ENCODE results near the gene RPS6KL1.
"Not testable (repeated sequence)": the region's sequence is repeated elsewhere in the genome, so short reads cannot be mapped to it uniquely, and the experiment has no call there.

Gene RPS6KL1

GRCh38 chr14:74936151-74936550, 13.1 kb upstream of the RPS6KL1 start:
- no peak for DNase-seq (ENCODE audit: extremely low read depth in 1 of 2, low read depth in 1 of 2)

DNA sequence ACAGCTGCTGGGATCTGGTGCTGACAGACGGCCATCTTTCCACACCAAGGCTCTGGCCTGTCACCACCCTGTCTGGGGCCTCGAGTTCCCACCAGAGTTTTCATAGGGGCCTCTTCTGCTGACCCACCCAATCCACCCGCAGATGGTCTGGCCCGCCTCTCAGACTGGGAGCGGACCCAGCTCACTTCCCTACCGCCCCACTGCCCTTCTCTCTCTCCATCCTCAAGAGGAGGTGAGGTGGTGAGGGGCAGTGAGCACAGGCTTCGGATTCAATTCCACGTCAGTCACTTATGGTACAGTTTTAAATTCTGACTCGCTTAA, 12.3 kb upstream of the RPS6KL1 start:
- DNase-seq (ENCODE audit: extremely low read depth in 1 of 2, low read depth in 1 of 2): no peak

DNA sequence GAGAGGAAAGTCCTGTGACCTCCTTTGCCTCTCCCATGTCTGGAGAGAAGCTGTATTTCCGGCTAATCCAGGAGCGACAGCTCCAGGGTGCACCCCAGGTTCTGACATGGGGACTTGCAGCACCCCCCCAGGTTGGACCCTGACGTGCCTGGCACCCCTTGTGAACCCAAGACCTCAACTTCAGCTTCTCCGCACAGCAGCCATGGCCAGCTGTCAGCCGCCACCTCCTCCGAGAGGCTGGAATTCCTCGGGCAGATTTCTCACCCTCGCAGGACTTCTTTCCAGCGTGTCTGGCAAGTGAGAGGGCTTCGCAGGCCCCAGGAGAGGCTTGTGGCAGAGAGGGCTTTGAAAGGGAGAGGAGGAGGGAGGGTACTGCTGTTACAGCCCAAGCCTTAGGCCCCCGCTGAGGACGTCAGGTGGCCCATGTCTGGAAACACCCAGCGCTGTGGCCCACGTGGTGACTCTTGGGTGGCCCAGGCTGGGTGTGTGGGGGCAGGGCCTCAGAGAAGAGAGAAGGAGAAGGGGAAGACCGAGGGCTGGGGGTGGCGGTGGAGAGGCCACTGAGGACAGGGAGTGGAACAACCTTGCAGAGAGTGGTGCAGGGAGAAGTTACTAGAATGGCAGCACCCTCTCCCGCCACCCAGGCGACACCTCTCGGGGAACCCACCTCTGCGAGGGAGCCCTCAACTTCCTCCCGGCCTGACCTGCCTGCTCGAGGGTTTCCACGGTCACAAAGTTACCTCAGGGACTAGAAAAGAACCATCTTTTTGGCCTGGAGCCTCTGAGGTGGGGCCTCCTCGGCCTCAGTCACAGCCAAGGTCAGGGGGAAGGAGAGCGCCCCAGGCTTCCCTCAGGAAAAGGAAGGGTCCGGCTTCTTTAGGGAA, 11.7 kb upstream of the RPS6KL1 start:
- no peak for DNase-seq (ENCODE audit: extremely low read depth in 1 of 2, low read depth in 1 of 2)

DNA sequence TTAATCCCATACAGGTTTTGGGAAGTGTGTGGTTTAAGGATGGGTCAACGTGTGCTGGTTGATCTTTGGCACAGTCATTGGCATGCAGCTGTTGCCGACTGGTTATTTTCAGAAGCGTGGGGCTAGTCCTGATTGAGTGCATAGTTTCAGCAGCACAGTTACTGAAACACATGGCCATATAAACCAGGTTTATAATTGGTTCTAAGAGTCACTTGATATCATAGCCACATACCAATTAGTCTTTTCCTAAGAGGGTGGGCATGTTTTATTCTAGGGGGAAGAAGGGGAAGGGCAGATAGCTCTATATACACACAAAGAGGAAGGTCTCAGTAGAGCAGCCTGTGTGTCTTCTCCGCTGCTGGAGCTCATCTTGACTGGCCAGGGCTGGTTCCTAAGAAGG, 11.0 kb upstream of the RPS6KL1 start:
- DNase-seq (ENCODE audit: extremely low read depth in 1 of 2, low read depth in 1 of 2): no peak

GRCh38 chr14:74932936-74933335, 9.9 kb upstream of the RPS6KL1 start:
- not testable (repeated sequence) for DNase-seq (ENCODE audit: extremely low read depth in 1 of 2, low read depth in 1 of 2)

DNA sequence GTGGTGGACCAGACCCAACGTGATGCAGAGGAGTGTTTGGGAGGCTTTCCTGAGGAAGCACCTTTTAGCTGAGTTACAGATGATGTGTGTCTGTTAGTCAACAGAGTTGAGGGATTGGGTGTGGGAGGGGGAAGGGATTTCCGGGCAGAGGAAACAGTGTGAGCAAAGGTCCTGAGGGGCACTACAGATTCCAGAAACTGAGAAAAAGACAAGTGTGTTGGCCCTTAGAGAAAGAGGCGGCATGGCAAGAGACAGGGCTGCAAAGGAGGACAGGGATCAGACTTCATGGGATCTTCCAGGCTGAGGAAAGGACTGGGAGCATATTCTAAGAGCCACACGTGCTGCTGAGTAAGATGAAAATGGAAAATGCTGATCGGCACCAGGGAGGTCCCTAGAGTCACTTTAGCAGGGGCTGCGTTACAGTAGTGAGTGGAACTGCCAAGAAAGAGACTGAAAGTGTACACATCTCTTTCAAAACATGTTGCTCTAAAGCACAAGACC, 9.4 kb upstream of the RPS6KL1 start:
- DNase-seq (ENCODE audit: extremely low read depth in 1 of 2, low read depth in 1 of 2): no peak

- not testable (repeated sequence) for DNase-seq (ENCODE audit: extremely low read depth in 1 of 2, low read depth in 1 of 2)
Observed at GRCh38 chr14:74931744-74932143, 8.7 kb upstream of the RPS6KL1 start.

DNA sequence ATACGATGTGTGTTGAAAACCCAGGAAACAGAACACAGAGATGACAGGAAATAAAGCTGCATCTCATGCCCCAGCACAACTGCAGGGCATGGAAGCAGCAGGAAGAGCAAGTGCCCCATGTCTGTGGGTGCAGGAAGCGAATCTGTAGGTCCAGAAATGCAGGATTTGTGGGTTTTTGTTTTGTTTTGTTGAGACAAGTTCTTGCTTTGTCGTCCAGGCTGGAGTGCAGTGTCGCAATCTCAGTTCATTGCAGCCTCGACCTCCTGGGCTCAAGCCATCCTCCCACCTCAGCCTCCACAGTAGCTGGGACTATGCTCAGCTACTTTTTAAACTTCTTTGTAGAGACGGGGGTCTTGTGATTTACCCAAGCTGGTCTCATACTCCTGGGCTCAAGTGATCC, 6.2 kb upstream of the RPS6KL1 start:
- no peak for DNase-seq (ENCODE audit: extremely low read depth in 1 of 2, low read depth in 1 of 2)

- DNase-seq (ENCODE audit: extremely low read depth in 1 of 2, low read depth in 1 of 2): no peak
Observed at GRCh38 chr14:74927225-74927624, 4.2 kb upstream of the RPS6KL1 start.

DNA sequence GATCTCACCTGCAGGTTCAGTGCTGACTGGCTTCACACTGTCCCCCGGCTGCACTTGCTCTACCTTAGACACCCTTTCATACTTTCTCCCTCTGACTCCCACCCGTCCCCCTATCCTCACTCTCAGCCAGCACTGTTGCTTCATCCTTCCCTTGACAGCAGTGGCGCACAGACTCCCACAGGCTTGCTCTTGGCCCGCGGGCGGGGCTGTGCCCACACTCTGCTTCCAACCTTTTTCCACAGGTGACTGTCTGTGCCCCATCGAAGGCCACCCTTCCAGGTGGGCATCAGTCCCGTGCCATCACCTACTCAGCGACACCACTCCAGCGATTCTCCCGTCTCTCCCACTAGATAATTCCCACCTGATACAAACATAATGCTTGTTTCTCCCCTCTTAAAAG, 1.0 kb upstream of the RPS6KL1 start:
- no peak for DNase-seq (ENCODE audit: extremely low read depth in 1 of 2, low read depth in 1 of 2)

- DNase-seq (ENCODE audit: extremely low read depth in 1 of 2, low read depth in 1 of 2): no peak
Observed at GRCh38 chr14:74921987-74922751, 891 bp downstream of the RPS6KL1 start.

DNA sequence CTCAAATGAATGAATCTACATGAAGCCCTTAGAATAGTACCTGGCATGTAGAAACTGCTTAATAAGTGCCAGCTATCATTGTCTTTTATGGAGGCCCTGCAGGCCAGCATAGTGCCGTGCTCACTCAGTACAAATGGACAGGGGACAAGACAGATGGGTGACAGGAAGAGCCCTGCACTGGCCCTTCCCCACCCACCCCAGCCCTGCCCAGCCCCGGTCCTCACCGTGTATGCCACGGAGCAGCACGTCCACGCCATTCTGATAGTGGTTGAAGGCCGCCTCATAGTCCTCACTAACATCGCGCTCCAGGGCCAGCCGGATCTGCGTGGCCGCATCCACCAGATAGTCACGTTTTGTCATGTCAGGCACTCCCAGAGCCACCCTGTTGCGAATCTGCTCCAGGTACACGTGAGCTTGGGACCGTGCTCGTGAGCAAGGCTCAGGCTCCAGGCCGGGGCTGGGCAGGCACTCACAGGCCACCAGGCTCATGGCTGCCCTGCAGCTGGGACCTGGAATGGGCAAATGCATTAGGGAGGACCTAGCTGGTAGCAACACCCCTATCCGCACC, 1.9 kb downstream of the RPS6KL1 start:
- no peak for DNase-seq (ENCODE audit: extremely low read depth in 1 of 2, low read depth in 1 of 2)

DNA sequence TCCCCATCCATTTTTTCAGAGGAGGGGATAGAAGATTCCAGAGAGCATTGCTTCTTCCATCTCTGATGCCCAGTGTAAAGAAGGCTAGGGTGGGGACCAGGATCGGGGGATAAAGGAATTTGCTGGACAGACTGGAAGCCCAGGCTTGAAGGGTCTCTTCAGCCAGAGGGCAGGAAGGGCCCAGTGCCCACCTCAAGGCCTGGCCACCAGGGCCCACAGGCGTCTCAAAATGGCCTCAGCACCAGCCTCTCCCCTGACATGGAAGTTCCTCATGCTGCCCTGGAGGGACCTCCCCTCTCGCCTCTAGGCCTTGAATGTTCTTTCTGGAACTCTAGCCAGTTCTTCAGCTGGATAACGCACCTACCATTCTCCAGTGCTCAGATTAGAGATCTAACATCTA, 2.8 kb downstream of the RPS6KL1 start:
- no peak for DNase-seq (ENCODE audit: extremely low read depth in 1 of 2, low read depth in 1 of 2)

DNA sequence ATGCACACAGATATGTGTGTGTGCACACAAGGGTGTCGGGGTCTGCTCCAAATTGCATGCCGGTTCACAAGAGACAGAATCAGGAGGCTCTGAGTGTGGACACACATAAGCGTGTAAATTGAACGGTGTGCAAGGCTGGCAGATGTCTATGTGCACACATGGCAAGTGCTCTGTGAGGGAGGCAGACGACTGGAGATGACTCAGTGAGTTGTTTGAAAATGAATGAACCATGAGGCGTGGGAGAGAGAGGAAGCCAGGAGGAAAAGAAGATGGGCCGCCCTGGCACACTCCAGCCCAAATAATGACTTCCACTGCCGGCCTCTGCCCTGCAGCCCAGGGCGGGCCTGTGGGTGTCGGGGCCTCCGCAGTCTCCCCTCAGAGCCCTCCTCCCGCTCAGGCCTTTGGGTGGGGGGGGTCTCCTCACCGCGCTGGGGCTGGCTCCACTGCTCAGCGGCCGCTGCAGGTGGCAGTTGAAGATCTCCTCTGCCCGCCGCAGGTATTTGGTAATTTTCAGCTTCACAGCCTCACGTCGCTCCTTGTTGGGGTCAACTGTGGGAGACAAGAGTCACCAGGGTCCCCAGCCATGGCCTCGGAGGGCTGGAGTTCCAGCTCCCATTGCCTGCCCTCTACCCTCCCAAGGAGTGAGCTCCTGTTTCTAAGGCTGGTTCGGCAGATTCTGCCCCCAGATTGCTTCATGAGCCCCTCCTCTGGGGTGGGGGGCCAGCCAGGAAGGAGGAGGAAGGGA, 3.5 kb downstream of the RPS6KL1 start:
- DNase-seq (ENCODE audit: extremely low read depth in 1 of 2, low read depth in 1 of 2): no peak

GRCh38 chr14:74918380-74918779, 4.7 kb downstream of the RPS6KL1 start:
- DNase-seq (ENCODE audit: extremely low read depth in 1 of 2, low read depth in 1 of 2): no peak

DNA sequence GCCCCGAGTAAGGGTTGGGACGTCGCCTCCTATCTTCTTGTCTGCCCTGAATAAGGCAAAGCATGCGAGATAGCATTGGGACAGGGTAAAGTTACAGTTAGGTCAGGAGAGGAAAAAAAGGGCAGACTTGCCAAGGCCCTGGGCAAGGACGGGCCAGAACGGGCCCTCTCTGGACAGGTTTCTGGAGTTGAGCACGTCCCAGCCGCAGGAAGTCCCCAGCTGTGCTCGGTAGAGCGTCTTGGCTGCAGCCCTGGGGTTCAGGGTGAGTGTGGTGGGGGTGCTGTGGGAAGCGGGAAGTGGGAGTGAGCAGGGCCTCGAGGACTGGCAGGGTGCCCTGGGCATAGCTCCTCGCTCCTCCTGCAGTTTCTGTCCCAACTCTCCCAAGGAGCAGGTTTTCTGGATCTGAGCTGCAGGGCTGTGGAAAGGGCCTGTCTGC, 5.4 kb downstream of the RPS6KL1 start:
- no peak for DNase-seq (ENCODE audit: extremely low read depth in 1 of 2, low read depth in 1 of 2)

GRCh38 chr14:74917178-74917543, 5.9 kb downstream of the RPS6KL1 start:
- no peak for DNase-seq (ENCODE audit: extremely low read depth in 1 of 2, low read depth in 1 of 2)

GRCh38 chr14:74915826-74916225, 7.2 kb downstream of the RPS6KL1 start:
- DNase-seq (ENCODE audit: extremely low read depth in 1 of 2, low read depth in 1 of 2): no peak

- DNase-seq (ENCODE audit: extremely low read depth in 1 of 2, low read depth in 1 of 2): no peak
Observed at GRCh38 chr14:74915426-74915825, 7.6 kb downstream of the RPS6KL1 start.

GRCh38 chr14:74913986-74914573, 9.0 kb downstream of the RPS6KL1 start:
- DNase-seq (ENCODE audit: extremely low read depth in 1 of 2, low read depth in 1 of 2): no peak
